HG02870 (cell line): ENCODE data around the gene SMC1A.
"Not testable (repeated sequence)": the region's sequence is repeated elsewhere in the genome, so short reads cannot be mapped to it uniquely, and the experiment has no call there.

Source experiments
- ATAC-seq: cut with Tn5 transposase; IDR thresholded peaks from one replicate; pipeline ENCODE4 v1.9.1; 2021; ENCODE audit warnings: mild to moderate bottlenecking, moderate library complexity; ENCODE audit not compliant: unreplicated experiment

The SMC1A gene

DNA sequence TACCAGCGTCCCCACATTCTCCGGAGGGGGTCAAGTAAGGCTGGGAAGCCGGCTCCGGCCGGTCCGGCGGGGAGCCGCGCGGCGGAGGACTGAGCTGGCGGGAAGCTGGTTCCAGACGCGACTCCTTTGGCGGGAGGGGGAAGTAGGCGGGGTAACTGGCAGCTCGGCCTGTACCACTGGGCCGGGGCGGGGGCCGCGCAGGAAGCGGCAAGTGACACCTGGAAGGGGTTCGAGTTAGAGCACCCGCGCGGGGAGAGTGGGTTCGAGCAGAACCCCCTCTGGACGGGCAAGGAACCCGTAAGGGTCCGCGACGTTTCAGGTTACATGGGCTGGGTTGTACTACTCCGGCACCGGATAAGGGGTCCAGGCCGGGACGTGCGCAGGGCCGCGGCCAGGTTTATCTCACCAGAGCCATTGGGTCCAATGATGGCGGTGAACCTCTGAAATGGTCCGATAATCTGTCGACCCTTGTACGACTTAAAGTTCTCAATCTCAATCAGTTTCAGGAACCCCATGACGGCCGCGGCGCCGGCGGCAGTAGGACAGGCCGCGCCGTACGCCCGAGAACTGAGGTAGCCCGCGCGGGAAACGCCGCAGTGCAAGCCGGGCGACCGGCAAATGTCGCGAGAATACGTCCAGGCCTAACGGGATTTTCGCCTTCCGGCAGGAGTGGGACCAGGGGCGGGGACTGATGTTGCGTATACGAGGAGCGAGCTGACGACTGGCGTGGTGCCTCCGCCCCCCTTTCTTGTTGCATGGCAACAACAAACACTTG, at the start of gene SMC1A:
Gene SMC1A, minus strand, starts transcription at position 569 of the 775 bp plus-strand sequence. Its CDS starts 54 bp downstream, at position 515.
- peak; percentile 95 for ATAC-seq

DNA sequence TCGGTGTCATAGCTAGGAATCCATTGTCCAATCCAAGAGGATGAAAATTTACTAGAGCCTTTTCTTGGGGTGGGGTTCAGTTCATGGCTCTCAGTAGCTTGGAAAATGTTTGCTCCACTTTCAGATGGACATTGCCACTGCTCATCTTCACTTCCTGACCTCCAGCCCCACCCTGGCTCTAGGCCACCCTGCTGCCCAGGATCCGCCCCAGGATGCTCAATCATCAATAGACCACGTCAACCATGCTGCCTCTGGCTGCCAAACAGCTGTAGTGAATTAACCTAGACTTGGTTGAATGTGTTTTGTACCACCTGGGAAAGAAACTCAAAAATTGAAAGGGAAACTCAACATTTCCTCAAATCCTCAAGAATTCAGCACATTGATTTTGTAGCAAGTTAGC, 48.9 kb upstream of the SMC1A start:
- no peak for ATAC-seq

DNA sequence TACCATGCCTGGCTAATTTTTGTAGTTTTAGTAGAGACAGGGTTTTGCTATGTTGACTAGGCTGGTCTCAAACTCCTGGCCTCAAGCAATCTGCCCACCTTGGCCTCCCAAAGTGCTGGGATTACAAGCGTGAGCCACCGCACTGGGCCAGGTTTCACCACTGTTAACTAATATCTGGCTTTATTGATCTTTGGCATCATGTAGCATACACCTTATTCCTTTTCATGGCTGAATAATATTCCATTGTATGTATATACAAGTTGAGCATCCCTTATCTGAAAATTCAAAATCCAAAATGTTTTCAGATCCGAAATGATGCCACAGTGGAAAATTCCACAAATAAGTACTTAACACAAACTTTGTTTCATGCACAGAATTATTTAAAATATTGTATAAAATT, 46.2 kb upstream of the SMC1A start:
- not testable (repeated sequence) for ATAC-seq

DNA sequence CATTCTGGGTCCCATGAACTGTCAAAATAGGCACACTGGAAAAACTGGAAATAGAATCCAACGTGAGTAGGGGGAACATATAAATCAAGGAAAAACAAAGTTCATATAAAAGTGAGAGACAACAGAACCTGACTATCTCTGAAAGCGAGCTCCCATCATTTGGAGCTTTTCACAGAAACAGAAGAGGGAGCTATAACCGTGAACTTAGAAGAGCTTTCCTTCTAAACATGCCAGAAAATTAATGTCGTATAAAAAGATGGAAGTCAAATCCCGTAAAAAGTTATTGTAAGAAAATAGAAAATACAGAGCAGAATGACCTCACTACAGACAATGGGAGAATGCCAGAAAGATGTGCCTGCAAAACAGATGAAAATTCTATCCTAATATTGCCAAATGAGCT, 35.6 kb upstream of the SMC1A start:
- no peak for ATAC-seq

DNA sequence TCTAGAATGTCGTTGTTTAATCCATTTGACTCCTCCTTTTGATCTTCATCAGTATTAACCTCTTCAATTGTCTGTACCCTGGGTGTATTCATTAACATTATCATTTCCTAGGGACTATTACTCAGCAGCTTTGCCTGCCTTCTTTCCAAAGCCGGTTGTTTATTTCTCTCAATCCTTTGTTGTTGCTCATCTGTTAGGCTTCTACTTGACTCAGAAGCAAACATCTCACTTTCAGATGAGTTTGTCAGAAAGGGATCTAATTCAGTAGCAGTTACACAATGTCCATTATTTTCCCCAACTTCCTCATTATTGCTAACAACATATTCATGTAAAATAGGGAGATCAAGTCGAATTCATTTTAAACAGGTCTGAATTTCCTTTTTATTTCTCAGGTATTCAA, 33.8 kb upstream of the SMC1A start:
- no peak for ATAC-seq

DNA sequence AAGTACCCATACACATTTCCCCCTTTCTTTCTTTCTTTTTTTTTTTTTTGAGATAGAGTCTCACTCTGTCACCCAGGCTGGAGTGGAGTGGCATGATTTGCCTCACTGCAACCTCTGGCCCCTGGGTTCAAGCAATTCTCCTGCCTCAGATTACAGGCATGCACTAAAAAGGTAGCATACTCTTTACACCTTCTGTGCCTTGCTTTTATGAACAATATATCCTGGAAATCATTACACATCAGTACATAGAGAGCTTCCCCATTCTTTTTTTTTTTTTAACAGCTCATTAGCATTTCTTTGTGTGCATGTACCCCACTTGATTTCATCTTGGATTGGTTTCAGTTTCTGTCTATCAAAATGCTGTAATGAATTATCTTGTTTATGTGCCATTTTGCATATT, 30.4 kb upstream of the SMC1A start:
- no peak for ATAC-seq

DNA sequence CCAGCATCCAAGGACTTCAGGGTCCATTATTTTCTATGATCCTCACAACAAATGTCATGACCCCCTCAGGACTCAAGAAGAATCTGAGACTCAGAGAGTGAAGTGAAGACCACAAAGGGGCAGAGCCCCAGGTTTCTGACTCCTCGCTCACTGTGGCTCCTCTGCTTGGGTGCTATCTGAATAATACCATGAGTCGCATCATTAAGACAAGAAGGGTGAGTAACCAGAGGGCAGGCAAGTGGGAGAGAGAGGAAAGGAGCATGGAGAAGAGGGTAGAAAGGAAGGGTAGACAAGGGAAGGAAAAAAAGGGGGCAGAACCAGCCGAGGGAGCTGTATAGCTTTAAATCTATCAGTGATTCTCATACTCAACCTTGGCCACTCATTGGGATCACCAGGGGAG, 27.2 kb upstream of the SMC1A start:
- ATAC-seq: no peak

DNA sequence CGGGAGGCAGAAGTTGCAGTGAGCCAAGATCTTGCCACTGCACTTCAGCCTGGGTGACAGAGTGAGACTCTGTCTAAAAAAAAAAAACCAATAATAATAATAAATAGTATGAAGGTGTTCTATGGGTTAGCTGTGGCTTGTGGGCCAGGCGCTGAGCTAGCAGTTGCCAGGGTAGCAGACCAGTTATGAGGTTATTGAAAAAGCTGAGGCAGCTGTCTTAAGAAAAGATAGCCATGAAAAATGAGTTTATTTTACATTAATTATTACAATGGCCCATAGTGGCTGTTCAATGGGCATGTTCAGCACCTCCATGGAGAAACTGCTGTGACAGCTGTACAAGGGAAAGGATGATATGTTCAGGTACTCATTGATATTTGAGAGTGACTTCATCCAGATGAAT, 25.0 kb upstream of the SMC1A start:
- no peak for ATAC-seq

DNA sequence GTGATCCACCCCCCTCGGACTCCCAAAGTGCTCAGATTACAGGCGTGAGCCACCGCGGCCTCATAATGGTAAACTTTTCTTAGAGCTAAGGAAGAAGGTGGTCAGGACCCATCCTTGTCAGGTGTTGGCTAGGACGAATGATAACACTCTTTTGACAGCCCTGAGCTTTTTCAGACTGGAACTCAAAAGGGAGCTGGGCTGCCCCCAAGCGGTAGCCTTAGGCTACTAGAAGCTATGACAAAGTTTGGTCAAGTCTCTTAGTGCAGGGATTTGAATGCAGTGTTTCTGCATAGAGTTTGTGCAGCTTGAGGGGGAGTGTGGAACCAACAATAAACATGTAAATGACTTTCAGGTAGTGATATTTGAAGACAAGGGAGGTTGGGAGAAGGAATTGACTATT, 23.5 kb upstream of the SMC1A start:
- ATAC-seq: no peak

DNA sequence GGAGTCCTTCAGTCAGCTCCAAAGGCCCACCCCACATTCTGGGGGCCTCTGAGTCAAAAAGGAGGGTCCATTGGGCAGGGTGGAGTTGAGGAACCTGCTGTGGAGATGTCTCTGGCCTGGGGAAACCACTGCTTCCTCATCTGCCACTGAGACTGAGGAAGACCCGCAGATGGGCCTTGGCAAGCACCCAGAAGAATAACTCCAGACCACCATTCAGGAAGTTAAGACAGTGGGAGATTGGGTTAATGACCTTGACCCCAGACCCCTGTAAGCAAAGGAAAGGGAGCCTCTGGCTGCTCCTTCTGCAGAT, 19.8 kb upstream of the SMC1A start:
- ATAC-seq: no peak

DNA sequence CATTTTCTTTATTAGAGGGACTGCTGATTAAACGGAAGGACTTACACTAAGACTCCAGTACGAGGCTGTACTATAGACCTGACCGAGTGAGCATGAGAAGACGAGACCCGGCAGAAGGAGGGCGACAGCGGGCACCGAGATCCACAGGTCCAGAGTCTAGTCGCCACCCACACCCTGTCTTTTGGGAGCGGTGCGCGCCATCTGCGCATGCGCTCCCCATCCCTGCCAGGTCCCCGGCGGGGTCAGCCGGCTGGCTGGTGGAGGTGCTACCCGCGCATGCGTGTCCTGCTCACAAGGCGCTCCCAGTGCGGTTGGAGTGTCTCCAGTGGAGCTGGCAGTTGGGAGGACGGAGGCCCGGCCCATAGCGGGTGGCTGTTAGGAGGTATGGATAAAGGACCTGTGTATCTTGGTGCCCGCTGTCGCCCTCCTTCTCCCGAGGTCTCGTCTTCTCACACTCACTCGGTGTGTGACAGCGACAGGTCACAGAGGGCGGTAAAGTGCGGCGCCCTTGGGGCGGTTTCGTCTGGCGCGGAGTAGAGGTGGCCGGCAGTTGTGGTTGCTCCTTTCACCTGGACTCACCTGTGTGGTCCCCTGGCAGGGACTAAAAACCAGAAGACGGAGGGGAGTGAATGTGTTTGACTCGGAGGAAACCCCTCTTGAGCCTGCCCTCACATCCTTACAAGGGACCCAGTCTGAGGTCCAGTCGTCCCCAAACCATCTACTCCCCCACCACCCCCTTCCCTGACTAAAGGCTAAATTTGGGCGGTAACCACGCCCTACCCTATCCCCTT, 19.3 kb upstream of the SMC1A start:
- peak; percentile 52 for ATAC-seq

DNA sequence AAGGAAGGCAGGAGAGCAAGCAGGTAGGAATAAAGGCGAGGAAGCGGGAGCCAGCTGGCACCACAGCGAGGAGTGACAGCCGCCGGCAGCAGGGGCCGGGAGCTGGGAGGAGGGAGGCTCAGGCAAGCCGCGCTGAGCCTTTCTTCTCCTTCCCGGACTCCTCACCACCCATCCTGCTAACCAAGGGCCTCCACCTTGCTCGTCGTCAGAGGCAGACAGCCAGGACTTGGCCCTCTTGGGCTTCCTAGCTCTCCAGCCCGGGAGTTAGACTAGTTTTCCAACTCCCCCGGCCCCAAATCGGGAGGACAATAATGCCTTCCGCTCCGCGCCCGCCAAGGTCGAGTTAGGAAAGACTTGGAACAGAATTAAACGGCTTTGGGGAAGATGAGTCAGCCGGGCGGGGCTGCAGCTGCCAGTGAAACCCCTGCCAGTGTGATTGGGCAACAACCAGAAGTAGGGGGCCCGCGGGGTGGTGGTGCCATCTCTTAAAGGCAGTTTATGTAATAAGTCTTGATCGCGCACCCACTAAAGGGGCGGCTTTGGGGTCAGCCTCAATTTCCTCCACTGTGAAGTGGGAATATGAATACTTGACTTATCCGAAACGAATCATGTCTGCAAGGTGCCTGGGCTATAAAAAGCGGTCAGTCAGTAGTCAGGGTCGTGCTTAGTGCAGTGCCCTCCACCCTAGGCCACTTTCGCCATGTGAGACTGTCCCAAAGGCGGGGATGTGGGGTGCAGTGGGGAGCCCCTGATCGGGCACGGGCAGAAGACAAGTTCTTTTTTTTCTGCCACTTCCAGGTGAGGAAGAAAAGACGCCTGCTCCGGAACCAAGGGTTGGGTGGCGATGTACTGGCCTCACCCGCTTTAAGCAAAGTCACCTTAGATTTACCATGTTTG, 18.4 kb upstream of the SMC1A start:
- ATAC-seq: no peak

DNA sequence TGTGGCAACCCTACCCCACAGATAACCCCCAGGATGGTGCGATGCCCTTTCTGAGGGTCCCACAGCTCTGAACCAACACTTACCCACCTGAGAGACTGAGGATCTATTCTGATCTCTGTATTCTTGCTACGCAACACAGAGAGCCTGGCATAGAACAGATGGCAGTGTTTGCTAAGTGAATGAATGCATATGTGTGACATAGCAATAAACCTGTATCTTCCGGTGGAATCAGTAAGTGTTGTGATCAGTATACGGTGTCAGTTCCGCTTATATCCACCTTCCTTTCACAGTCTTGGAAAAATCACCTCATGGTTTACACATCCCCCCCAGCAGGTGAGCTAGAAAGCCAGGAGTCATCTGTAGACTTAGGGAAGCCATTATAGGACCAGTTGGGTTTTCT, 17.6 kb upstream of the SMC1A start:
- no peak for ATAC-seq

DNA sequence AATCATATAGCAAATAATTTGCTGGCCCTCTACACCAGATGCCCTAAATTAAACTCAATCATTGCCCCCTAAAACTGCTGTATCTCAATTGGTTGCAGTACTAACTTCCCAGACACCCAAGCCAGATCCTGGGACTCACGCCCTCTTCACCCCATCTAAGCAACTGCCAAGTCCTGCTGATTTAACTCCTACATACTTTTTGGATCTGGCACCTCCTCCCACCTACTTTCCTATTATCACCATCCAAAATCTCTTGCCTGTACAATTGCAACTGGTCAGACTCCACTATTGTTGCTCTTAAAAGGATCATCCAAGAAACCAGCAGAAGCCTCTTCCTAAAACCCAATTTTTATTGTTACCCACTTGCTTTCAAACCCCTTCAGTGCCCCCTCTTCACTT, 16.4 kb upstream of the SMC1A start:
- no peak for ATAC-seq

DNA sequence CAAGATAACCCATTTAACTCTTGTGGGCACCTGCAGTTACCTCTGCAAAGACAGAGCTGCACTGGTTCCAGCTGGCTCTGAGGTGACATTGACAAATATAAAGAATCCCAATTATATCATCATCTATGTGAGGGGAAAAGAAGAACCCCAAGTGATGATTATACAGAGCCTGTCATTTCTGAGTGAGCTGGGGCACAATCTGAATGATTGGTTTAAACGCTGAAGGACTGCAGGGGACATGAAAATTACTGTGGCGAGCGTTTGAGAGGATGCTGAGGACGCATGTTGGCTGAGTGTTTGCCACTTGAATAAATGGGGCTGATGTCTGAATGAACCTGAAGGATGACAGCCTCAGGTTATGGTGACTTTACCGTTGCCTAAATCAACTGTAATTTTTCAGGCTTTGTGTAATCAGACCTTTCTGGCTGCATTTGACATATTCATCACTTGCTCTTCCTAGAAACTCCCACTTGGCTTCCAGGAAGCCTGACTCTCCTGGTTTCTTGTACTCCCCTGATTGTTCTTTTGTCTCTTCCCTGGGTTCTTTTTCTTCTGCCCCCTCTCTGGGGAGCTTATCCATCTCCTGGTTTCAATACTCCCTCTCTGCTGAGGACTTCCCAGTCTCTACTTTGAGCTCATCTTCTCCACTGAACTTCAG, 15.8 kb upstream of the SMC1A start:
- ATAC-seq: no peak

DNA sequence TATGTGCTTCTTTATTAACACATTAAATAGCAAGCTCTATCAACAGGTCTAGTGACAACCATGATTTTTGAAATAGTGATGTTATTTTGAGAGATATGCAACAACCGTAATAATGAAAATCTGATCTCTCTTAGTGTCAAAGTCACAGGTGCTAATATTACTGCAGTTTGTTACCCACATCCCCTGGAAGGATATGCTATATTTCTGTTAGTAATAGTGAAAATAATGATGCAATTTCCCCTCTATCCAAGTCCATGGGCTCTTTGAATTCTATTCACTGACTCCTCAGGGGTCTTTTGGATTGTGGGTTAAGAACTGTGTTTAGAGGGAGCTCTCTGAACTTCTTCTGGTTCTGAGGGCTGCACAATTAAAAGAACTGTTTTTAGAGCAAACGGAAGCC, 14.8 kb upstream of the SMC1A start:
- ATAC-seq: no peak

DNA sequence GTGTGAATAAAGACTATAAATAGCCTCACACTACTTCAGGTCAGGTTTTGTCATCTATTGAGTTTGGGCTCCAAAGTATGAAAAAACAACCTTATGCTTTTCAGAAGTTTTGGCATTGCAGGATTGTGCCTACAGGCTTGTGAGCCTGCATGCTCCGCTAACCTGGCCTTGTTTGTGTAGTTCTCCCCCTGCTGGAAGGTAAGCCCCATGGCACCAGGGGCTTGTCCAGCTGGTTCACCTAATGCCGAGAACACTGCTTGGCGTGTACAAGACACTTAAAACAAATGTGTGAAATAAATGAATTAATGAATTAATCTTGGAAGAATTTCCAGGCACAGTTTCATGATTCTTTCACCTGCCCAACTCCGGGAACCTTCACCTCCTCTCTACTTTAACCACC, 13.5 kb upstream of the SMC1A start:
- ATAC-seq: peak; percentile 67

DNA sequence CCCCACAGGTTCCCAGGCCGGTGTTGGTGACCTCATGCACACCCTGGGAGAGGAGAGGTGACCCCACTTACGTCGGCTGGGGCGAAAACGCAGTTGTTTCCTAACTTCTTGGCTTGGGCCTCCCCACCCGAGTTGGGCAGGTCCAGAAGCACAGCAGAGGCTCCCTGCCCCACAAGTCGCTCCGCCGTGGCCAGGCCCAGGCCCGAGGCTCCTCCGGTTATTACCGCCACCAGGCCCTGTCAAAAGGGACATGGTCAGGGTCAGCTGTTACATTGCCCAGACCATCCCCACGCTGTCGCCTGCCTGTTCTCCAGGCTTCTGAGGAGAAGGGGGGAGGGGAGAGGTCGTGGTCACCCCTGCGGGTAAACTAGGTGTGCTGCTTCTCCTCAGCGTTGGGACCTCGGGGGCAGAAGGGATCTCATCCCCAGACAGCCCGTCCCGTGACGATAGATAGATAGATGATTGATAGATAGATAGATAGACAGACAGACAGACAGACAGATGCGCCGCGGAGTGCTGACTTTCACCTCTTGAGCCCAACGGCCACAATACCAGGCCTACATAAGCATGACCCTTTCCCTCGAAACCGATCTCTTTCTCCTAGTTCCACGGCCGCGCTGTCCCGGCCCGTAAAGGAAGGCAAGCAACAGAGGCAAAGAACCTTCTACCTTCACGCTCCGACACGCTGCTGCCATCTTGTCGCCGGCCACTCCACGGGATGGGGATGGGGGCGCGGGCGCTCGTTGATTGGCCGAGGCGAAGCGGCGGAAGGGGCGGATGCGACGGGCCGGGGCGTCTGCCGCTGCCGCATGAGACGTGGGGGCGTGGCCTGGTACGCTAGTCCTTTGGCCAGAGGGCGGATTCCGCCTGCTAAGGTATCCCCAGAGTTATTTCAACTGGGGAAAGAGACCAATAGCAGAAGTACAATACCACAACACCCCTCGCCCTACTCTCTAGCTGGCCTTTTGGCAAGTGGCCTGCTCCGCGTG, 11.5 kb upstream of the SMC1A start, which contains the start of gene HSD17B10:
Gene HSD17B10, minus strand, starts transcription at position 720 of the 989 bp plus-strand sequence. Its CDS starts 25 bp downstream, at position 695.
- peak; percentile 81 for ATAC-seq

DNA sequence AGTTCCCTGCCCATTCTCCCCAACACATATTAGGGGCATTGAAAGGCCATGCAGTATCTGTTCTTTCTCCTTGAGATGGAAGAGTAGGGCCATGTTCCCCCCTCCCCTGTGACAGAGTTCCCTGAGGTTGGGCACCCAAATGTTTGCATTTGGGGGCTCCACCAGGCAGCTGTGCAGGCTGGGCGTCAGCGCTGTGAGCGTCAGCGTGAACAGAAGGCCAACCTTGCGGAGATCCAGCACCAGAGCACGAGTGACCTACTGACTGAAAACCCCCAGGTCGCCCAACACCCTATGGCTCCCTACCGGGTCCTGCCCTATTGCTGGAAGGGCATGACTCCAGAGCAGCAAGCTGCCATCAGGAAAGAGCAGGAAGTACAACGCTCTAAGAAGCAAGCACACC, 7.8 kb upstream of the SMC1A start:
- no peak for ATAC-seq

DNA sequence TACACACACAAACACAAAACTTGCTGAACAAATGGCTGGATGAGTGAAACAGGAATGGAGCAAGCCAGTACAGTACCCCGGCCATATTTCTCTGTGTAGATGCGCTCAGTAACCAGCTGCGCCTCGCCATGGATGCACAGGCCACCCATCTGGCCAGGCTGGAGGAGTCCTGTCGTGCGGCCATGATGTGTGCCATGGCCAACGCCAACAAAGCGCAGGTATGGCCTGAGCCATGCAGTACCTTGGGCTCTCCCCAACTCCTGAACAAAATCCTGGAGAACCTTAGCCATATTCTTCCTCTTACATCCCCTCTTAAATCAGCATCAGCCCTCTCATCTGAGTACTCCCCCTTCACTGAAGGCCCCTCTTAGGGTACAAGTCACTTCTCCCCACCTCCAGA, 7.3 kb upstream of the SMC1A start:
- no peak for ATAC-seq
